Stimulated activated CD4-positive, alpha-beta T cell treated with anti-CD3 and anti-CD28 coated beads, Interleukin-4, amount 100 ng/mL, for 24 hours (primary cell): ENCODE data around the gene B3GNT3.

ENCODE experiments used
- DNase-seq: peaks from one replicate; pipeline ENCODE4 v3.0.0-alpha.2; 2020

The B3GNT3 gene

GRCh38 chr19:17862711-17863519 lies 68.0 kb downstream of the B3GNT3 start:
- no peak for DNase-seq
